Lung (tissue), 12 donors: ENCODE data around the gene GPC5. TPM values are rescaled to one million over a fixed set of nuclear protein-coding genes. Genes with fewer than 3 reads are reported as not detected.

Source experiments
- ATAC-seq: fragments of 200-7000 bp; cut with Tn5 transposase; one replicate; pipeline ENCODE4 v1.9.1; 2020; ENCODE audit warnings: moderate number of reproducible peaks; ENCODE audit not compliant: insufficient read depth, low FRiP score
- DNase-seq, 3 donors: peaks; one replicate each; pipeline ENCODE4 v3.0.0-alpha.2; 2013 to 2017
- H3K27ac ChIP-seq, 2 donors: one replicate each; pipeline ENCODE4 v1.5.1; 2013; ENCODE audit warnings: mild to moderate bottlenecking in 2 of 2, moderate library complexity in 2 of 2, control low read depth in 1 of 2, inconsistent platforms in 1 of 2, low read depth in 1 of 2, low read length in 1 of 2
- H3K27me3 ChIP-seq, 3 donors: one replicate each; pipeline ENCODE4 v1.5.1; 2013; ENCODE audit warnings: low read length in 2 of 3; ENCODE audit not compliant: control insufficient read depth in 3 of 3, insufficient read depth in 3 of 3
- H3K36me3 ChIP-seq, 4 donors: one replicate each; pipeline ENCODE4 v1.5.1; 2013; ENCODE audit warnings: low read length in 4 of 4, mild to moderate bottlenecking in 1 of 4, moderate library complexity in 1 of 4; ENCODE audit not compliant: control insufficient read depth in 4 of 4, insufficient read depth in 4 of 4
- H3K4me1 ChIP-seq, 5 donors: one replicate each; pipeline ENCODE4 v1.5.1; 2013; ENCODE audit warnings: low read length in 5 of 5, mild to moderate bottlenecking in 2 of 5, moderate library complexity in 1 of 5; ENCODE audit not compliant: control insufficient read depth in 5 of 5, insufficient read depth in 5 of 5
- H3K4me3 ChIP-seq: one replicate; pipeline ENCODE4 v1.5.1; 2013; ENCODE audit warnings: mild to moderate bottlenecking, control low read depth, moderate library complexity
- H3K9ac ChIP-seq, 2 donors: one replicate each; pipeline ENCODE4 v1.5.1; 2013; ENCODE audit warnings: low read length in 2 of 2, control low read depth in 1 of 2; ENCODE audit not compliant: insufficient read depth in 1 of 2
- H3K9me3 ChIP-seq, 4 donors: one replicate each; pipeline ENCODE4 v1.5.1; 2013; ENCODE audit warnings: low read length in 3 of 4, mild to moderate bottlenecking in 1 of 4, moderate library complexity in 1 of 4; ENCODE audit not compliant: control insufficient read depth in 4 of 4, insufficient read depth in 3 of 4
- WGBS, 2 donors: extraction: QIAGEN DNeasy Blood & Tissue Kit; methylation state at CpG; one replicate each; pipeline ENCODE4 v1.1.7; 2013; 5-methylcytosine and 5-hydroxymethylcytosine counted together
- polyA plus RNA-seq, 2 donors: library from polyadenylated mRNA; stranded (reverse); fragments of 200-250 nt; gene quantifications; one replicate each; pipeline ENCODE4 v1.2.1, GENCODE V29; 2013
- total RNA-seq, 2 donors: library from RNA; depleted of rRNA in 1 of 2; stranded (reverse); fragments of >200 nt in 1 of 2; gene quantifications; one replicate each; pipeline ENCODE4 v1.2.1, GENCODE V29; 2014 to 2021
- TF ChIP-seq, protein P1 (sequence below): IDR thresholded peaks from 2 replicates; pipeline ENCODE4 v1.5.1; 2012; ENCODE audit warnings: mild to moderate bottlenecking; ENCODE audit errors: control extremely low read depth, extremely low read depth
- donor health status: control.
- donor health status: control.
- donor health status: Bipolar disorder and iron deficiency.
- donor health status: healthy.
- donor health status: DM: yes; HTN: yes; CAD: no.

Gene GPC5
- total and polyA plus RNA-seq, 4 donors: 0.55 to 37.3 (median 4.4) TPM

DNA sequence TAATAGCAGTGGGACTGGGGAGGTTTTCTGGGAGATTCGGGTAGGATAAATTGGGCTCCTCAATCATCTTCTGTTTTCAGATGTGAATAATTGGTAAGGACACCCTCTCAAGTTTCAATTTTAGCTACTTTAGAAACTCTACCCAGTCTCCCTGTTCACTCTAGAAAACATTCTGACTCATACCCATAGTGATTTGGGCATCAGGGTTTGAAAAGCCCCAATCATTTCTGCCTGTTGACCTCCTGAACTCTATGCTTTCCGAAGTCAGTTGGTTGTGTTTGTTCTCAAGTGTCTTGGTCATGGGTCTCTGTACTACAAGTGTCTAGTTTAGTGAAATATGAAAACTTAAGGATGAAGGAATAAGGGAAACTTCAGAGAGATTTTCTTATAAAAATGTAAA is 916.8 kb downstream of the GPC5 start:
- H3K4me1 ChIP-seq: peaks cover 0 to 20% (median 0%) of the 10 kb centered on the region in 5 donors
- ATAC-seq: no peak
- no peaks in the 10 kb centered on the region for H3K27me3 ChIP-seq
- no peaks in the 10 kb centered on the region for H3K36me3 ChIP-seq
- no peak overlapping the region for H3K27ac ChIP-seq
- no peak overlapping the region for H3K9ac ChIP-seq
- 76 to 86% methylated on average over 2 of the region's 2 CpGs for WGBS, 2 donors
- peaks cover 0 to 3% (median under 1%) of the 10 kb centered on the region in 4 donors for H3K9me3 ChIP-seq
- no peak for DNase-seq
- TF ChIP-seq, protein P1, sequence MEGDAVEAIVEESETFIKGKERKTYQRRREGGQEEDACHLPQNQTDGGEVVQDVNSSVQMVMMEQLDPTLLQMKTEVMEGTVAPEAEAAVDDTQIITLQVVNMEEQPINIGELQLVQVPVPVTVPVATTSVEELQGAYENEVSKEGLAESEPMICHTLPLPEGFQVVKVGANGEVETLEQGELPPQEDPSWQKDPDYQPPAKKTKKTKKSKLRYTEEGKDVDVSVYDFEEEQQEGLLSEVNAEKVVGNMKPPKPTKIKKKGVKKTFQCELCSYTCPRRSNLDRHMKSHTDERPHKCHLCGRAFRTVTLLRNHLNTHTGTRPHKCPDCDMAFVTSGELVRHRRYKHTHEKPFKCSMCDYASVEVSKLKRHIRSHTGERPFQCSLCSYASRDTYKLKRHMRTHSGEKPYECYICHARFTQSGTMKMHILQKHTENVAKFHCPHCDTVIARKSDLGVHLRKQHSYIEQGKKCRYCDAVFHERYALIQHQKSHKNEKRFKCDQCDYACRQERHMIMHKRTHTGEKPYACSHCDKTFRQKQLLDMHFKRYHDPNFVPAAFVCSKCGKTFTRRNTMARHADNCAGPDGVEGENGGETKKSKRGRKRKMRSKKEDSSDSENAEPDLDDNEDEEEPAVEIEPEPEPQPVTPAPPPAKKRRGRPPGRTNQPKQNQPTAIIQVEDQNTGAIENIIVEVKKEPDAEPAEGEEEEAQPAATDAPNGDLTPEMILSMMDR: no peak
- H3K4me3 ChIP-seq: no peak overlapping the region

DNA sequence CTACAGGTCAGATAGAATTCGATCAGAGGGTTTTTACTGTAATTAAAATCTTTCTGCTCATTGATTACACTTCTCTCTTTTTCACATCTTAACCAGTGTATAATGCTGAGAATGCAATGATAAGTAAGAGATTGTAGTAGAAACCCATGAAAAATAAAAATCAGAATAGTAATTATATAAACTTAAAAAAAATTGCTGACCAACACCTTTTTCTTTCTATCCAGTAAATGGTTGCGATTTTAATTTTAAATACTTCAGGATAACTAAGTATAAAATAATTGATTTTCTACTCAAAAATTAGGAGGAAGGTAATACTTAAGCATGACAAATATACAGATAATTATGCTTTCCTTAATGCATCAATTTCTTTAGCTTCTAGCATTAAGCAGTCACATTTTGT is 917.6 kb downstream of the GPC5 start:
- no peak for ATAC-seq
- H3K36me3 ChIP-seq: no peaks in the 10 kb centered on the region
- peaks cover 0 to 3% (median under 1%) of the 10 kb centered on the region in 4 donors for H3K9me3 ChIP-seq
- H3K27ac ChIP-seq: no peak overlapping the region
- no peak overlapping the region for H3K4me3 ChIP-seq
- no peaks in the 10 kb centered on the region for H3K27me3 ChIP-seq
- no peak for DNase-seq
- WGBS, 2 donors: 87 to 94% methylated on average over 2 of the region's 2 CpGs
- no peak overlapping the region for H3K9ac ChIP-seq
- TF ChIP-seq, protein P1: no peak
- peaks cover 0 to 27% (median 0%) of the 10 kb centered on the region in 5 donors for H3K4me1 ChIP-seq

DNA sequence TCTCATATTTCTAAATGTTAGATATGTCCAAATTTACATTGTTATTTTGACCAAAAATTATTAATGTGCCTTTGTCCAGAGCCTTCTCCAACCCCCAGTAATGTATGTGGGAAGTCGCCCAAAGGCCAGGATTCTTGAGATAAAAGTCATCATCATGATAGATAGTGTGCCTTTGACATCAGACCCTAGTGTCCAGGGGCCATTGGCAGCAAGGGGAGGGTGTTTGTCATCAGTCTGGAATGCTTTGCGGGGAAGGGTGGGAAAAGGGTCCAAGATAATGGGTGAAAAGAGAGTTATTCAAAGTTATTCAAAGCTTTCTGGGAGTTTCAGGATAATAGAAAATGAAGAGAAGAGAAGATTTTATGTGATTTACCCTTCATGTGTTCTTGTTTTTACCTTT is 918.6 kb downstream of the GPC5 start:
- DNase-seq (peak; percentile 23 to 65 (median 56)), ATAC-seq (no peak)
- Histone ChIP-seq H3K4me3 (no peak overlapping the region), H3K27ac (no peak overlapping the region), H3K9ac (no peak overlapping the region), H3K4me1 (peaks cover 0 to 31% (median 0%) of the 10 kb centered on the region in 5 donors), H3K27me3 (no peaks in the 10 kb centered on the region), H3K36me3 (no peaks in the 10 kb centered on the region), H3K9me3 (peaks cover 0 to 3% (median under 1%) of the 10 kb centered on the region in 4 donors)
- TF ChIP-seq, protein P1: no peak
- WGBS, 2 donors: 62 to 63% methylated on average over 2 of the region's 2 CpGs

DNA sequence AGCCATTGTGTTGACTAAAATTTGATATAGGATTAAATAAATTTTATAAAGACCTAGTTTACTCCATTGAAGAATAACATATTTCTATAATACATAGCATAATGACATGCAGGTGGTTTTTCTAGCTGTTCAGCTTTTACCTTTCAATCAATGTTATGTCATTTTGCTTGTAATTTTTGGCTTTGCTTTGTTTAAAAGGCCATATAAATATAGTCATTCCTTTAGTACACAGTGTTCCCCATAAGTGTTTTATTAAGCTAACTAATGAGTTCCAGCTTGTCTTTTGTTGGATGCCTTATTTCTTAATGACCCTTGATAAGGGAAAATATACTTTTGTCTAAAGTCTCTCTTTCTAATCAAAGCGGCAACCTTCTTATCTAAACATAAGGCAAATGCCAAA is 921.9 kb downstream of the GPC5 start:
- H3K9me3 ChIP-seq: no peaks in the 10 kb centered on the region
- no peak overlapping the region for H3K27ac ChIP-seq
- WGBS, 2 donors: 37 to 71% methylated on average over 1 of the region's 1 CpG
- ATAC-seq (no peak), DNase-seq (peak in 1 of 3 donors; percentile 49)
- H3K4me3 ChIP-seq: no peak overlapping the region
- no peaks in the 10 kb centered on the region for H3K27me3 ChIP-seq
- TF ChIP-seq, protein P1: no peak
- no peaks in the 10 kb centered on the region for H3K36me3 ChIP-seq
- no peak overlapping the region for H3K9ac ChIP-seq
- H3K4me1 ChIP-seq: peaks cover 0 to 26% (median 0%) of the 10 kb centered on the region in 5 donors
